Left lung (tissue), 10 donors: ENCODE measurements around the gene TMEM185A. TPM values are rescaled to one million over a fixed set of nuclear protein-coding genes. Genes with fewer than 3 reads are reported as not detected.
"Not testable (repeated sequence)": the region's sequence is repeated elsewhere in the genome, so short reads cannot be mapped to it uniquely, and the experiment has no call there.

Experiments
- ATAC-seq: fragments of 200-7000 bp; cut with Tn5 transposase; one replicate; pipeline ENCODE4 v1.9.1; 2020; ENCODE audit warnings: moderate library complexity
- DNase-seq, 4 donors: peaks; one replicate each; pipeline ENCODE4 v3.0.0-alpha.2; 2013 to 2020
- H3K27ac ChIP-seq, 2 donors: fragments of 200-600 bp; sonication (generic) in 1 of 2; one replicate each; pipeline versions ENCODE4 v1.5.0 to v1.8.0; 2020 to 2021
- H3K27me3 ChIP-seq, 2 donors: fragments of 200-600 bp; sonication (generic) in 1 of 2; one replicate each; pipeline versions ENCODE4 v1.5.0 to v1.8.0; 2020 to 2021
- H3K36me3 ChIP-seq, 2 donors: fragments of 200-600 bp; sonication (generic) in 1 of 2; one replicate each; pipeline versions ENCODE4 v1.5.0 to v1.8.0; 2020 to 2021
- H3K4me1 ChIP-seq, 2 donors: fragments of 200-600 bp; one replicate each; pipeline ENCODE4 v1.8.0; 2021
- H3K4me3 ChIP-seq, 2 donors: fragments of 200-600 bp; sonication (generic) in 1 of 2; one replicate each; pipeline versions ENCODE4 v1.5.0 to v1.8.0; 2020 to 2021; ENCODE audit warnings: mild to moderate bottlenecking in 1 of 2
- H3K9me3 ChIP-seq, 2 donors: fragments of 200-600 bp; sonication (generic) in 1 of 2; one replicate each; pipeline versions ENCODE4 v1.5.0 to v1.8.0; 2020 to 2021
- intact Hi-C, 2 donors: fragments of 100-400 bp; cut with DNase I; formaldehyde crosslinking; loops; one replicate each; pipeline versions ENCODE4 v1.11.2 to v1.14.2; 2022
- polyA plus RNA-seq, 6 donors: library from polyadenylated mRNA; unstranded; fragments of 120-200 nt; gene quantifications; one replicate each; pipeline ENCODE4 v1.2.1, GENCODE V29; 2013; ENCODE audit not compliant: insufficient read length in 6 of 6
- total RNA-seq, 2 donors: library from RNA; stranded (reverse); fragmentation: NEBNext Ultra II Directional; extraction: Animal tissue kit (Norgen Biotek cat#: 25700); gene quantifications; one replicate each; pipeline ENCODE4 v1.2.1, GENCODE V29; 2021
- TF ChIP-seq, protein P1 (sequence below), 2 donors: fragments of 200-600 bp; sonication (generic) in 1 of 2; IDR thresholded peaks; one replicate each; pipeline versions ENCODE4 v1.5.0 to v1.8.0; 2021; ENCODE audit warnings: antibody characterized with exemption in 2 of 2
- donor health status: DM: no; HTN: yes; CAD: no.
- donor health status: DM: no; HTN: no; CAD: no.

TMEM185A gene
- total and polyA plus RNA-seq, 8 donors = 20.0 to 41.6 (median 39.6) TPM

GRCh38 chrX:149568701-149569296 lies 62.8 kb downstream of the TMEM185A start:
- Histone ChIP-seq H3K4me3 (no peak overlapping the region), H3K36me3 (no peaks in the 10 kb centered on the region), H3K27me3 (no peaks in the 10 kb centered on the region), H3K27ac (no peak overlapping the region), H3K9me3 (no peaks in the 10 kb centered on the region), H3K4me1 (no peaks in the 10 kb centered on the region)
- TF ChIP-seq, protein P1, sequence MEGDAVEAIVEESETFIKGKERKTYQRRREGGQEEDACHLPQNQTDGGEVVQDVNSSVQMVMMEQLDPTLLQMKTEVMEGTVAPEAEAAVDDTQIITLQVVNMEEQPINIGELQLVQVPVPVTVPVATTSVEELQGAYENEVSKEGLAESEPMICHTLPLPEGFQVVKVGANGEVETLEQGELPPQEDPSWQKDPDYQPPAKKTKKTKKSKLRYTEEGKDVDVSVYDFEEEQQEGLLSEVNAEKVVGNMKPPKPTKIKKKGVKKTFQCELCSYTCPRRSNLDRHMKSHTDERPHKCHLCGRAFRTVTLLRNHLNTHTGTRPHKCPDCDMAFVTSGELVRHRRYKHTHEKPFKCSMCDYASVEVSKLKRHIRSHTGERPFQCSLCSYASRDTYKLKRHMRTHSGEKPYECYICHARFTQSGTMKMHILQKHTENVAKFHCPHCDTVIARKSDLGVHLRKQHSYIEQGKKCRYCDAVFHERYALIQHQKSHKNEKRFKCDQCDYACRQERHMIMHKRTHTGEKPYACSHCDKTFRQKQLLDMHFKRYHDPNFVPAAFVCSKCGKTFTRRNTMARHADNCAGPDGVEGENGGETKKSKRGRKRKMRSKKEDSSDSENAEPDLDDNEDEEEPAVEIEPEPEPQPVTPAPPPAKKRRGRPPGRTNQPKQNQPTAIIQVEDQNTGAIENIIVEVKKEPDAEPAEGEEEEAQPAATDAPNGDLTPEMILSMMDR (IDR thresholded peaks at IDR 0.05) = no peak
- intact Hi-C loops = no loop called here
- ATAC-seq (no peak), DNase-seq (no peak)

DNA sequence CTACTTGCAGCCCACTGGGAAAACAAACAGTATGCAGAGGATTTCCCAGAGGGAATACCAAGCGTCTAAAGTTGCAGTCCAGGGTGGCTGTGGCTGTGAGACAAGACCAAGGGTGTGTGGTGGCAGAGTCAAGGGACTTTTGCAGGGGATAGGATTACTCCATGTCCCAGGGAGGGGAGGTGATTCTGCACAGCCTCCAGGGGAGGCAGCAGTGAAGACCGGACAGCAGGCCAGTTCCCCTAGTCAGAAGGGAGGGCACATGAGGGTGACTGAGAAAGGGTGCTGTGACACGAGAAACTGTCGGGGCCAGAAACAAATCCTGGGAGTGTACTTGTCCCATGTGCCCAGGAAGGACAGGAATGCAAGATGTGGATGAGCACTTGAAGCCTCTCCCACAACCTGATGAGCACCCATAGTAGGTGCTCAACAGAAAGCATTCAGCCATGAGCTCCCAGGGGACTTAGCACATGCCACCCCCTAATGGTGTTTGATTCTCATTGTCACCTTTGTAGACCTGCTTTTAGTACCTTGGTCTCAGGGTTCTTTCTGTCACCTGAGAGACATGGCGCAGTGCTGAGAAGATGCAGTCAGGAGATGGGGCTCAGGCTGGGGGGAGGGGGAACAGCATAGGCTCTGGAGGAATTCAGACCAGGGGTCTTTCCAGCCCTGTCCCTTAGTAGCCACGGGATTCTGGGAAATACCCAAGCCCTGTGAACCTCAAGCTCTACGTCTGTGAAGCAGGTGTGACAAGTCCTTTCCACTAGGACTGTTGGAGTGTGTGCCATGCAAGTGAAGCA lies 63.8 kb downstream of the TMEM185A start:
- no peak for DNase-seq
- TF ChIP-seq, protein P1 (IDR thresholded peaks at IDR 0.05) = no peak
- Histone ChIP-seq H3K36me3 (no peaks in the 10 kb centered on the region), H3K4me1 (no peaks in the 10 kb centered on the region), H3K4me3 (no peak overlapping the region), H3K9me3 (no peaks in the 10 kb centered on the region), H3K27me3 (no peaks in the 10 kb centered on the region), H3K27ac (no peak overlapping the region)
- no peak for ATAC-seq
- intact Hi-C loops = no loop called here

DNA sequence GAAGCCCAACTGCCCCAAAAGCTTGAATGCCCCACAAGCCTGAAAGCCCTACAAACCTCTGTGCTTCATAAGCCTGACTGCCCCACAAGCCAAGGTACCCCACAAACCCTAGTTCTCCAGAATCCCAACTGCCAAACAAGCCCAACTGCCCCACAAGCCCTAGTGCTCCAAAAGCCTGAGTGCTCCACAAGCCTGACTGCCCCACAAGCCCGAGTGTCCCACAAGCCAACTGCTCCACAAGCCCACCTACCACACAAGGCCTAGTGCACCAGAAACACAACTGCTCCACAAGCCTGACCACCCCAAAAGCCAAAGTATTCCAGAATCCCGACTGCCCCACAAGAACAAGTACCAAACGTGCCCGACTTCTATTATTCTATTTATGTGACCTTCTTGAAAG lies 68.2 kb downstream of the TMEM185A start:
- no peaks in the 10 kb centered on the region for H3K4me1 ChIP-seq
- H3K27me3 ChIP-seq = no peaks in the 10 kb centered on the region
- H3K27ac ChIP-seq = no peak overlapping the region
- TF ChIP-seq, protein P1 (IDR thresholded peaks at IDR 0.05) = no peak
- ATAC-seq = no peak
- no peaks in the 10 kb centered on the region for H3K9me3 ChIP-seq
- H3K36me3 ChIP-seq = no peaks in the 10 kb centered on the region
- intact Hi-C loops = no loop called here
- DNase-seq = no peak
- no peak overlapping the region for H3K4me3 ChIP-seq

DNA sequence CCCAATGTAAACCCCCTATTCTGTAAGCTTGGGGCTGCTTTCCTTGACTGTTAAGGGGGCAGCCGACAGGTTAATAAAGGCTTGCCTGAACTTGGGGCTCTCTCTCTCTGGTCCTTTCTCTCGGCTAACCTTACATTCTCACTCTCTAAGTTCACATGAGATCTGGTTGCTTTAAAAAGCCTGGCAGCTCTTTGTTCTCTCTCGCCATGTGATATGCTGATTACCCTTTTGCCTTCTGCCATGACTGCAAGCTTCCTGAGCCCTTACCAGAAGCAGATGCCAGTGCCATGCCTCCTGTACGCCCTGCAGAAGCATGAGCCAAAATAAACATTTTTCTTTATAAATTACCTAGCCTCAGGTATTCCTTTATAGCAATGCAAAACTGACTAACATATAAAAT lies 76.3 kb downstream of the TMEM185A start:
- H3K36me3 ChIP-seq, H3K27ac ChIP-seq, H3K4me1 ChIP-seq, intact Hi-C loops, H3K27me3 ChIP-seq, H3K4me3 ChIP-seq, DNase-seq, ATAC-seq, H3K9me3 ChIP-seq: not testable (repeated sequence)

GRCh38 chrX:149551939-149552248 lies 79.7 kb downstream of the TMEM185A start:
- DNase-seq, H3K36me3 ChIP-seq, H3K4me3 ChIP-seq, H3K9me3 ChIP-seq, ATAC-seq, H3K27me3 ChIP-seq, H3K4me1 ChIP-seq, intact Hi-C loops, H3K27ac ChIP-seq: not testable (repeated sequence)

DNA sequence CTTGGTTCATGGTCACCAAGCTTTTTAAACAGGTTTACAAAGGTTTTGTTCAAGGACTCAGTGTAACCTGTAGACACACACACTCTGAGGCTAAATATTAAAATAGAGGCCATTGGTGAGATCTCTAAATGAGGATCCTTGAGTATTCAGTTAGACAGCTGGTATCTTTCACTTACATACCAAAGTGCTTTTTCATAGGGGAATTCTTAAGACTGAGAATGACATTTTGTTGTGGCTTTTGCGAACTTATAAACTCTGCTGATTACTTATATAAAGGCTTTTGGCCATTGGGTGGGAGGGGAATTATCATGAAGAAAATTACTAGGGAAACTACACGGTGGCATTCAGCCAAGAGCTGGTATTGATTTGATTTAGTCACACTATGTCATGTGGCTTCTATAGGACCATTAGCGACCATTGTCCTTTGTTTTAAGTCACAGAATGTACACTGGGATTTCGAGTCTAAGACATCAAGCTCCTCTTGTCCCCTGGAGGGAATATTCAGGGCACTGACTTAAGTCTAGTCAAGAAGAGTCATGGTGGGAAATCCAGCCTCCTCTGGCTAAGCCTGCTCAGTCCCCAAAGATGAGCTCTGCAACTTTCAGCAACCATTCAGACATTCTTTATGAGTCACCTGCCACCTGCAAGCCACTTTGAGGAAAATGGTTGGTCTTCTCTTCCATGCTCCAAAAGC lies 80.2 kb downstream of the TMEM185A start:
- H3K9me3 ChIP-seq, intact Hi-C loops, ATAC-seq: not testable (repeated sequence)

GRCh38 chrX:149550454-149550853 lies 81.1 kb downstream of the TMEM185A start:
- H3K27ac ChIP-seq, DNase-seq, H3K9me3 ChIP-seq, H3K27me3 ChIP-seq, H3K4me3 ChIP-seq, H3K36me3 ChIP-seq, ATAC-seq, H3K4me1 ChIP-seq, intact Hi-C loops: not testable (repeated sequence)

More for the DNA sequence above, 80.2 kb downstream of the TMEM185A start:
- H3K27me3 ChIP-seq, H3K27ac ChIP-seq, H3K4me3 ChIP-seq, H3K4me1 ChIP-seq, DNase-seq, H3K36me3 ChIP-seq: not testable (repeated sequence)

GRCh38 chrX:149549701-149550100 lies 81.9 kb downstream of the TMEM185A start, which contains the start of gene HSFX3:
Gene HSFX3, minus strand, starts transcription at chrX:149549924. Its CDS starts 72 bp downstream, at chrX:149549852.
- not testable (repeated sequence) for H3K4me1 ChIP-seq

DNA sequence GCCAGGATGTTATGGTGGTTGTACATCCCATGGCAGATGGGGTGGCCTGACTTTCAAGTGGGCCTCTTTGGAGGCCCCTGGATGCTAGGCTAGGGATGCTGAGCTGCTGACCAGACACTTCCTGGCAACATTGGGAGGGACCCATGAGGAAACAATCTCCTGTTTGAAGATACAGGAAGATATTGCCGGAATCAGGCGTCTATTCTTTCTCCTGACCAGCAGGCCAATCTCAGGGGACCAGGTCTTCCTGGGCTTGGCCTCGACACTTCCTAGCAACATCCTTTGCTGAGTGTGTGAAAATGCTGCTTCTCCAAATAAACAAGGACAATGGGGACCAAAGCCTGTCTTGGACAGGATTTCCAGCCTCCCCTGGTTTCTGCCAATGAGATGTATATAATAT lies 83.8 kb downstream of the TMEM185A start:
- H3K27me3 ChIP-seq, H3K9me3 ChIP-seq, H3K36me3 ChIP-seq, H3K4me3 ChIP-seq, intact Hi-C loops, H3K27ac ChIP-seq, H3K4me1 ChIP-seq, DNase-seq, ATAC-seq: not testable (repeated sequence)

More at GRCh38 chrX:149549701-149550100, 81.9 kb downstream of the TMEM185A start, which contains the start of gene HSFX3:
- H3K9me3 ChIP-seq, H3K36me3 ChIP-seq, DNase-seq, intact Hi-C loops, H3K27me3 ChIP-seq, H3K4me3 ChIP-seq, H3K27ac ChIP-seq, ATAC-seq: not testable (repeated sequence)

GRCh38 chrX:149546962-149547361 lies 84.6 kb downstream of the TMEM185A start:
- H3K36me3 ChIP-seq, H3K4me3 ChIP-seq, DNase-seq, intact Hi-C loops, H3K27ac ChIP-seq, H3K4me1 ChIP-seq, H3K27me3 ChIP-seq, H3K9me3 ChIP-seq, ATAC-seq: not testable (repeated sequence)
